ENCODE results near the gene PTPRD. TPM values are rescaled to one million over a fixed set of nuclear protein-coding genes. Genes with fewer than 3 reads are reported as not detected.
"Not testable (repeated sequence)": the region's sequence is repeated elsewhere in the genome, so short reads cannot be mapped to it uniquely, and the experiment has no call there.

PTPRD gene
- total RNA-seq, 1 experiment from 2014 or later, result 70.1 TPM

- no peaks in the 10 kb centered on the region for H3K36me3 ChIP-seq (ENCODE audit: control insufficient read depth, insufficient read depth, low read length)
- no peaks in the 10 kb centered on the region for H3K36me3 Mint-ChIP-seq (ENCODE audit: insufficient read depth, unreplicated experiment)
- H3K9me3 Mint-ChIP-seq (ENCODE audit: unreplicated experiment), result no peaks in the 10 kb centered on the region
- POLR2A ChIA-PET, result no interaction called here
- no peak for DNase-seq
- H3K27me3 ChIP-seq (replicated peaks; ENCODE audit: control insufficient read depth, insufficient read depth, low read length), result no peaks in the 10 kb centered on the region
- H3K27ac Mint-ChIP-seq (ENCODE audit: unreplicated experiment), result no peak overlapping the region
- H3K4me1 Mint-ChIP-seq (ENCODE audit: low read depth, unreplicated experiment), result no peaks in the 10 kb centered on the region
- no TSS peak for BruUV-seq (replicated peaks)
- no peaks in the 10 kb centered on the region for H3K27me3 Mint-ChIP-seq (ENCODE audit: insufficient read depth, unreplicated experiment)
- no peak overlapping the region for H3K4me3 Mint-ChIP-seq (ENCODE audit: unreplicated experiment)
- no peak overlapping the region for H3K4me3 ChIP-seq (ENCODE audit: low read depth, low read length)
- H3K4me1 ChIP-seq, result no peaks in the 10 kb centered on the region; the same call in 1 of the 2 replicates
- intact Hi-C loops (cut with micrococcal nuclease; ENCODE audit: unreplicated experiment), result no loop called here
- CTCF ChIA-PET, result no interaction called here
- no peak for TF ChIP-seq CTCF (IDR thresholded peaks at IDR 0.05; ENCODE audit: insufficient read depth in 1 of 2, low read depth in 1 of 2, low read length in 1 of 2, severe bottlenecking in 1 of 2, unreplicated experiment in 1 of 2)
- no peaks in the 10 kb centered on the region for H3K9me3 ChIP-seq
Observed at GRCh38 chr9:8705861-8706260, 1906.9 kb downstream of the PTPRD start.

- intact Hi-C loops (cut with micrococcal nuclease; ENCODE audit: unreplicated experiment), result no loop called here
- ChIA-PET CTCF (no interaction called here), POLR2A (no interaction called here)
- no peak overlapping the region for H3K4me3 Mint-ChIP-seq (ENCODE audit: unreplicated experiment)
- Histone ChIP-seq H3K36me3 (ENCODE audit: control insufficient read depth, insufficient read depth, low read length) (no peaks in the 10 kb centered on the region), H3K4me3 (ENCODE audit: low read depth, low read length) (no peak overlapping the region), H3K27me3 (replicated peaks; ENCODE audit: control insufficient read depth, insufficient read depth, low read length) (no peaks in the 10 kb centered on the region), H3K9me3 (no peaks in the 10 kb centered on the region), H3K4me1 (no peaks in the 10 kb centered on the region; the same call in 1 of the 2 replicates)
- H3K9me3 Mint-ChIP-seq (ENCODE audit: unreplicated experiment), result no peaks in the 10 kb centered on the region
- H3K27ac Mint-ChIP-seq (ENCODE audit: unreplicated experiment), result no peak overlapping the region
- DNase-seq, result no peak
- no TSS peak for BruUV-seq (replicated peaks)
- no peak for TF ChIP-seq CTCF (IDR thresholded peaks at IDR 0.05; ENCODE audit: insufficient read depth in 1 of 2, low read depth in 1 of 2, low read length in 1 of 2, severe bottlenecking in 1 of 2, unreplicated experiment in 1 of 2)
- no peaks in the 10 kb centered on the region for H3K36me3 Mint-ChIP-seq (ENCODE audit: insufficient read depth, unreplicated experiment)
- no peaks in the 10 kb centered on the region for H3K27me3 Mint-ChIP-seq (ENCODE audit: insufficient read depth, unreplicated experiment)
- H3K4me1 Mint-ChIP-seq (ENCODE audit: low read depth, unreplicated experiment), result no peaks in the 10 kb centered on the region
Observed at GRCh38 chr9:8703904-8704303, 1908.9 kb downstream of the PTPRD start.

GRCh38 chr9:8701904-8702303 lies 1910.9 kb downstream of the PTPRD start:
- no peak for TF ChIP-seq CTCF (IDR thresholded peaks at IDR 0.05; ENCODE audit: insufficient read depth in 1 of 2, low read depth in 1 of 2, low read length in 1 of 2, severe bottlenecking in 1 of 2, unreplicated experiment in 1 of 2)
- H3K27me3 Mint-ChIP-seq (ENCODE audit: insufficient read depth, unreplicated experiment), result no peaks in the 10 kb centered on the region
- H3K36me3 ChIP-seq (ENCODE audit: control insufficient read depth, insufficient read depth, low read length), result no peaks in the 10 kb centered on the region
- no peaks in the 10 kb centered on the region; the same call in 1 of the 2 replicates for H3K4me1 ChIP-seq
- CTCF ChIA-PET, result no interaction called here
- no peaks in the 10 kb centered on the region for H3K4me1 Mint-ChIP-seq (ENCODE audit: low read depth, unreplicated experiment)
- H3K36me3 Mint-ChIP-seq (ENCODE audit: insufficient read depth, unreplicated experiment), result no peaks in the 10 kb centered on the region
- no peaks in the 10 kb centered on the region for H3K27me3 ChIP-seq (replicated peaks; ENCODE audit: control insufficient read depth, insufficient read depth, low read length)
- intact Hi-C loops (cut with micrococcal nuclease; ENCODE audit: unreplicated experiment), result no loop called here
- H3K9me3 ChIP-seq, result no peaks in the 10 kb centered on the region
- no peak overlapping the region for H3K4me3 Mint-ChIP-seq (ENCODE audit: unreplicated experiment)
- DNase-seq, result no peak
- H3K9me3 Mint-ChIP-seq (ENCODE audit: unreplicated experiment), result no peaks in the 10 kb centered on the region
- no TSS peak for BruUV-seq (replicated peaks)
- POLR2A ChIA-PET, result no interaction called here
- no peak overlapping the region for H3K27ac Mint-ChIP-seq (ENCODE audit: unreplicated experiment)
- H3K4me3 ChIP-seq (ENCODE audit: low read depth, low read length), result no peak overlapping the region

- H3K36me3 ChIP-seq (ENCODE audit: control insufficient read depth, insufficient read depth, low read length); H3K27me3 ChIP-seq (replicated peaks; ENCODE audit: control insufficient read depth, insufficient read depth, low read length); intact Hi-C loops (cut with micrococcal nuclease; ENCODE audit: unreplicated experiment); H3K9me3 ChIP-seq; DNase-seq; H3K9me3 Mint-ChIP-seq (ENCODE audit: unreplicated experiment); POLR2A ChIA-PET; H3K4me1 ChIP-seq; H3K4me1 Mint-ChIP-seq (ENCODE audit: low read depth, unreplicated experiment); CTCF ChIA-PET; H3K36me3 Mint-ChIP-seq (ENCODE audit: insufficient read depth, unreplicated experiment); H3K27ac Mint-ChIP-seq (ENCODE audit: unreplicated experiment); H3K27me3 Mint-ChIP-seq (ENCODE audit: insufficient read depth, unreplicated experiment); H3K4me3 ChIP-seq (ENCODE audit: low read depth, low read length); H3K4me3 Mint-ChIP-seq (ENCODE audit: unreplicated experiment); BruUV-seq (replicated peaks): not testable (repeated sequence)
Observed at GRCh38 chr9:8697565-8697964, 1915.2 kb downstream of the PTPRD start.
